SK-N-MC (cell line): Measurements from ENCODE around the gene FLNA.

ENCODE experiments used
- DNase-seq: peaks from one replicate; pipeline ENCODE4 v3.0.0-alpha.2; 2011; ENCODE audit warnings: low read depth, low spot score
- H3K27ac ChIP-seq: fragments of 200-600 bp; sonication (generic); 2 replicates; pipeline ENCODE4 v1.5.1; 2016; ENCODE audit warnings: mixed run types
- H3K36me3 ChIP-seq: fragments of 200-600 bp; sonication (generic); 2 replicates; pipeline ENCODE4 v1.6.1; 2017; ENCODE audit warnings: antibody characterized with exemption, low read length, mixed read lengths; ENCODE audit not compliant: insufficient read depth
- H3K4me3 ChIP-seq: fragments of 200-600 bp; sonication (generic); 2 replicates; pipeline ENCODE4 v1.5.1; 2016
- H3K9ac ChIP-seq: fragments of 200-600 bp; sonication (generic); 2 replicates; pipeline ENCODE4 v1.8.0; 2017; ENCODE audit warnings: mixed run types, mixed read lengths; ENCODE audit not compliant: insufficient read length
- H3K9me3 ChIP-seq: fragments of 200-600 bp; sonication (generic); 2 replicates; pipeline ENCODE4 v1.6.1; 2017; ENCODE audit warnings: low read depth, mild to moderate bottlenecking, antibody characterized with exemption, low read length, moderate library complexity, mixed read lengths
- EZH2 ChIP-seq: fragments of 200-600 bp; sonication (generic); IDR thresholded peaks from one replicate; pipeline ENCODE4 v1.6.1; 2017; ENCODE audit warnings: antibody characterized with exemption
- FOXP2 ChIP-seq: optimal IDR thresholded peaks from 2 replicates; pipeline ENCODE3; 2011; ENCODE audit warnings: mild to moderate bottlenecking, moderate library complexity; ENCODE audit not compliant: insufficient read depth; ENCODE audit errors: extremely low read length, control extremely low read depth
- POLR2AphosphoS5 ChIP-seq: IDR thresholded peaks from 2 replicates; pipeline ENCODE4 v1.6.1; 2012; ENCODE audit warnings: mild to moderate bottlenecking, low read depth, low read length, borderline replicate concordance

Gene FLNA, protein sequence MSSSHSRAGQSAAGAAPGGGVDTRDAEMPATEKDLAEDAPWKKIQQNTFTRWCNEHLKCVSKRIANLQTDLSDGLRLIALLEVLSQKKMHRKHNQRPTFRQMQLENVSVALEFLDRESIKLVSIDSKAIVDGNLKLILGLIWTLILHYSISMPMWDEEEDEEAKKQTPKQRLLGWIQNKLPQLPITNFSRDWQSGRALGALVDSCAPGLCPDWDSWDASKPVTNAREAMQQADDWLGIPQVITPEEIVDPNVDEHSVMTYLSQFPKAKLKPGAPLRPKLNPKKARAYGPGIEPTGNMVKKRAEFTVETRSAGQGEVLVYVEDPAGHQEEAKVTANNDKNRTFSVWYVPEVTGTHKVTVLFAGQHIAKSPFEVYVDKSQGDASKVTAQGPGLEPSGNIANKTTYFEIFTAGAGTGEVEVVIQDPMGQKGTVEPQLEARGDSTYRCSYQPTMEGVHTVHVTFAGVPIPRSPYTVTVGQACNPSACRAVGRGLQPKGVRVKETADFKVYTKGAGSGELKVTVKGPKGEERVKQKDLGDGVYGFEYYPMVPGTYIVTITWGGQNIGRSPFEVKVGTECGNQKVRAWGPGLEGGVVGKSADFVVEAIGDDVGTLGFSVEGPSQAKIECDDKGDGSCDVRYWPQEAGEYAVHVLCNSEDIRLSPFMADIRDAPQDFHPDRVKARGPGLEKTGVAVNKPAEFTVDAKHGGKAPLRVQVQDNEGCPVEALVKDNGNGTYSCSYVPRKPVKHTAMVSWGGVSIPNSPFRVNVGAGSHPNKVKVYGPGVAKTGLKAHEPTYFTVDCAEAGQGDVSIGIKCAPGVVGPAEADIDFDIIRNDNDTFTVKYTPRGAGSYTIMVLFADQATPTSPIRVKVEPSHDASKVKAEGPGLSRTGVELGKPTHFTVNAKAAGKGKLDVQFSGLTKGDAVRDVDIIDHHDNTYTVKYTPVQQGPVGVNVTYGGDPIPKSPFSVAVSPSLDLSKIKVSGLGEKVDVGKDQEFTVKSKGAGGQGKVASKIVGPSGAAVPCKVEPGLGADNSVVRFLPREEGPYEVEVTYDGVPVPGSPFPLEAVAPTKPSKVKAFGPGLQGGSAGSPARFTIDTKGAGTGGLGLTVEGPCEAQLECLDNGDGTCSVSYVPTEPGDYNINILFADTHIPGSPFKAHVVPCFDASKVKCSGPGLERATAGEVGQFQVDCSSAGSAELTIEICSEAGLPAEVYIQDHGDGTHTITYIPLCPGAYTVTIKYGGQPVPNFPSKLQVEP (N-terminal part only)

DNA sequence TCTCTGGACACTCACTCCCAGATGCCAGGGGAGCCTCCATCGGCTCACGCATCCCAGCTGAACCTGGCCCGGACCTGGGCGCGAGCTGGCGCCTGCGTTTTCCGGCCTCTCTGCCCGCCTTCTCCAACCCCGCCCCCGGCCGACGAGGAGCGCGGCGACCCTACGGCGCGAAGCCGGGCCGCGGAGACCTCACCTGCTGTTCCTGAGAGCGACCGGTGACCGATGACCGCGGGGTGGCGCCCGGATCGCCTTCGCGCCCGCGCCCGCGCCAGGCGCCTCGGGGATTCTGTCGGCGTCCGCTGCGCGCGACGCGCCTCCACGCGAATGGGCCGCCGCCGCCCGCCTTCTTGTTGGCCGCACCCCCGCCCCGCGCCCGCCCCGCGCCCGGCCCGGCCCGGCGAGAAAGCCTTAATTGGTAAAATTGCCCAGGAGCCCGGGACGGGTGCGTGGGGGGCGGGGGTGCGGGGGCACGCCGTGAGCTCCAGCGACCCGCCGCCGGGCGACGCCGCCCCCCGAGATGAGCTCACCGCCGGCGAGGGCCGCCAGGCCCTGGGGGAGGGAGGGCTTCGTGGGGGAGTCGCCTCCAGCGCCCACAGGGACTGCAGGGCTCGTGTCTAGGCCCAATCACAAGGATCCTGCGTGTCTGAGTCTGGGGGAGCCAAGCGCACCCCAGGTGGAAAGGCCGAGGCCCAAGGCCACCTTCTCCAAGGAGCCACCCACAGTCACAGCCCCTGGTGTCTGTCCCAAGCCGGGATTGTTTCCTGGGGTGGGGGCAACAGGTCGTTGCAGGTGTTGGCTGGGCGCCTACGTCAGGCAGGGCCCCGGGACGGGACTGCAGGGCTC lies at the start of gene FLNA:
Gene FLNA (minus strand): TSS at position 322 of the 843 bp plus-strand sequence. CDS start 3,389 bp downstream, outside the sequence.
- H3K36me3 ChIP-seq = peaks cover 6% of the 10 kb centered on the region; the same call in 1 of the 2 replicates
- H3K9ac ChIP-seq = peak within 1 kb of the TSS; percentile 77
- TF ChIP-seq FOXP2 = no peak
- TF ChIP-seq POLR2AphosphoS5 = no peak
- peak within 1 kb of the TSS; percentile 77 for H3K4me3 ChIP-seq
- no peak for DNase-seq
- H3K27ac ChIP-seq = peak within 1 kb of the TSS; percentile 73; the same call in 1 of the 2 replicates
- H3K9me3 ChIP-seq = no peaks in the 10 kb centered on the region

- Histone ChIP-seq H3K9ac (no peak overlapping the region), H3K36me3 (no peaks in the 10 kb centered on the region), H3K9me3 (no peaks in the 10 kb centered on the region), H3K4me3 (no peak overlapping the region), H3K27ac (no peak overlapping the region)
- no peak for DNase-seq
- TF ChIP-seq FOXP2 (no peak), EZH2 (no peak), POLR2AphosphoS5 (no peak)
These were observed 45.9 kb upstream of the FLNA start for GRCh38 chrX:154420402-154420756.

DNA sequence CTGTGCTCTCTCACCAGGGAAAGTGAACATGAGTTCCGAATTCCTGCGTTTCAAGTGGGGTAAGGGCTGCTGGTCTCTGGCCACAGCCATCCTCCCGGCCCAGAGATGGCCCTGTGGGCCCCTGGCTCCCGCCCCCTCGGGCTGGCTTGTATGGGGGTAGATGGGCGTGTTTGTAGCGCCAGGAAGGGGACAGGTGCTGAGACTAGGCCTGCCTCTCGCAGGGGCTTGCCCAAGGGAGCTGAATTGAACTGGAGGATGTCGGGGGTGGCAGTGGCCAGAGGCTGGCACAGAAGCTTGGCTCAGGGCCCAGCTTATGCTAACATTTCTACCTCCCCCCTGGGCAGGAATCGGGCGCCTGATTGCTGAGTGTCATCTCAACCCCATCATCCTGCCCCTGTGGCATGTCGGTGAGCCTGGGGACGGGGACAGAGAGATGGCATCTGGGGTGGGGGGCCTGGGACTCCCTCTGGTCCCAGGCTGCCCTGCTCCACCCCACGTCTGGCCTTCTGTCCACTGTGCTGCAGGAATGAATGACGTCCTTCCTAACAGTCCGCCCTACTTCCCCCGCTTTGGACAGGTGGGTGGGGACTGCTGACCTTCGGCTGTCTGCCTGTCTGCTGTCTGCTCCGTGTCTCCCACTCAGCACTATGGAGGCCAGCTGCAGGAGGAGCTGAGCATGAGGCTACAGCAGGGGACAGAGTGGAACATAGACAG lies 45.4 kb upstream of the FLNA start:
- H3K4me3 ChIP-seq = no peak overlapping the region
- no peak overlapping the region for H3K9ac ChIP-seq
- no peaks in the 10 kb centered on the region for H3K36me3 ChIP-seq
- no peak for DNase-seq
- no peak overlapping the region for H3K27ac ChIP-seq
- TF ChIP-seq POLR2AphosphoS5 (no peak), EZH2 (no peak), FOXP2 (no peak)
- no peaks in the 10 kb centered on the region for H3K9me3 ChIP-seq

DNA sequence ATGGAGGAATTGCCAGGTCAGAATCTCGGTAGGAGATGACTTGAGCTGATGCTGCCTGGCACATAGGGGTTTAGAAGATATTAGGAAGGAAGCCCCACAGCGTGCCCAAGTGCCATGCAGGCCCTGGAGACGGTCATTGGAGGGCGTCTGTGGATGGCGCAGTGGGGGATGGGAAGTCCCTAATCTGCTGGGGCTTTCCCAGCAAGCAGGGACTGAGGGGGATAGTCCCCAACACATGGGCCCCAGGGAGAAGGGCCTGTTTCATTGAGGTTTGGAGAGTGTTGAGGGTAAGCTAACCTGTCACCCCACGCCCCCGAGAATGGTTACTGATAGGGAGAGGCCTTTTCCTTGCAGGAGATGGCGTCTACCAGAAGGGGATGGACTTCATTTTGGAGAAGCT lies 44.8 kb upstream of the FLNA start:
- H3K27ac ChIP-seq = no peak overlapping the region
- no peak overlapping the region for H3K4me3 ChIP-seq
- TF ChIP-seq POLR2AphosphoS5 = no peak
- TF ChIP-seq FOXP2 = no peak
- no peak for TF ChIP-seq EZH2
- no peaks in the 10 kb centered on the region for H3K36me3 ChIP-seq
- no peak overlapping the region for H3K9ac ChIP-seq
- no peak for DNase-seq
- no peaks in the 10 kb centered on the region for H3K9me3 ChIP-seq

DNA sequence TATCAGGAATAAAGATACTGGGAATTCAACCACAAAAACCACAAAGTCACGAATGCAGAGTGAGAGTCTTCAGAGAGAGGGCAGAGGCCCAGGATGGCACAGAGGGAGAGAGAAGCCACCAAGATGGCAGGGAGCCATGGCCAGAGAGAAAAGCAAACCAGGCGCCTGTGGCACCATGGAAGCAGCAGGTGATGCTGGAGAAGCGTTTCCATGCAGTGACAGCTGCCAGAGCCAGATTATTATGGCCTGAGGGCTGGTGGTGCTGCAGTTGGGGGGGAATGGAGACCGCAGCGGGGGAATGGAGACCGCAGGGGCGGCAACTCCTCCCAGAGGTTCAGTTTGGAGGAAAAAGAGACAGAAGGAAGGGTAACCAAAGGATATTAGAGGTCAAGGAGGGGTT lies 42.7 kb upstream of the FLNA start:
- DNase-seq = no peak
- Histone ChIP-seq H3K4me3 (no peak overlapping the region), H3K27ac (0 out of 2 replicates have a peak overlapping the region, but pooled peaks have one; percentile 25), H3K36me3 (no peaks in the 10 kb centered on the region), H3K9ac (no peak overlapping the region), H3K9me3 (no peaks in the 10 kb centered on the region)
- no peak for TF ChIP-seq EZH2
- TF ChIP-seq FOXP2 = no peak
- TF ChIP-seq POLR2AphosphoS5 = no peak

GRCh38 chrX:154413142-154413541 lies 38.7 kb upstream of the FLNA start:
- Histone ChIP-seq H3K9ac (no peak overlapping the region), H3K9me3 (no peaks in the 10 kb centered on the region), H3K27ac (no peak overlapping the region), H3K4me3 (no peak overlapping the region), H3K36me3 (no peaks in the 10 kb centered on the region)
- no peak for DNase-seq
- TF ChIP-seq EZH2 = no peak
- no peak for TF ChIP-seq FOXP2
- no peak for TF ChIP-seq POLR2AphosphoS5

- Histone ChIP-seq H3K9me3 (no peaks in the 10 kb centered on the region), H3K9ac (no peak overlapping the region), H3K27ac (no peak overlapping the region), H3K4me3 (peak overlapping the region; percentile 80), H3K36me3 (no peaks in the 10 kb centered on the region)
- TF ChIP-seq EZH2 = no peak
- TF ChIP-seq FOXP2 = no peak
- no peak for TF ChIP-seq POLR2AphosphoS5
- DNase-seq = no peak
These were observed 38.0 kb upstream of the FLNA start for GRCh38 chrX:154412468-154412867.
